SK-N-SH treated with all-trans-retinoic acid at 6 μM for 48 hours (cell line): Measurements from ENCODE around the gene KCNH2.

Experiments
- ATAC-seq: fragments of 200-7000 bp; cut with Tn5 transposase; 3 replicates; pipeline ENCODE4 v1.9.1; 2020; ENCODE audit warnings: mild to moderate bottlenecking, moderate library complexity
- ARNTL ChIP-seq: fragments of 450-650 bp; formaldehyde crosslinking; IDR thresholded peaks from 2 replicates; pipeline ENCODE4 v1.5.0; 2020; ENCODE audit warnings: low read depth, mild to moderate bottlenecking, moderate library complexity, borderline replicate concordance
- BACH2 ChIP-seq: fragments of 250-450 bp; sonication (Bioruptor Pico); IDR thresholded peaks from 2 replicates; pipeline ENCODE4 v1.9.0; 2021; ENCODE audit warnings: mild to moderate bottlenecking, borderline replicate concordance
- CSDC2 ChIP-seq: fragments of 250-450 bp; sonication (Bioruptor Pico); IDR thresholded peaks from 2 replicates; pipeline ENCODE4 v1.5.0; 2020; ENCODE audit warnings: mild to moderate bottlenecking, moderate library complexity
- CSRNP3 ChIP-seq: fragments of 250-450 bp; sonication (Bioruptor Pico); IDR thresholded peaks from 2 replicates; pipeline ENCODE4 v1.5.1; 2021; ENCODE audit warnings: mild to moderate bottlenecking, moderate library complexity
- ESRRG ChIP-seq: fragments of 250-450 bp; sonication (Bioruptor Pico); IDR thresholded peaks from 2 replicates; pipeline ENCODE4 v1.6.1; 2021; ENCODE audit warnings: mild to moderate bottlenecking
- GLIS3 ChIP-seq: fragments of 250-450 bp; sonication (Bioruptor Pico); IDR thresholded peaks from 2 replicates; pipeline ENCODE4 v1.5.0; 2020; ENCODE audit warnings: mild to moderate bottlenecking, moderate library complexity
- ISL1 ChIP-seq: fragments of 250-450 bp; sonication (Bioruptor Pico); IDR thresholded peaks from 2 replicates; pipeline ENCODE4 v2.1.2; 2022; ENCODE audit warnings: mild to moderate bottlenecking, moderate library complexity
- OSR1 ChIP-seq: fragments of 250-450 bp; sonication (Bioruptor Pico); IDR thresholded peaks from 2 replicates; pipeline ENCODE4 v1.8.0; 2022; ENCODE audit warnings: moderate library complexity, mild to moderate bottlenecking, inconsistent platforms
- PPARA ChIP-seq: fragments of 250-450 bp; sonication (Bioruptor Pico); IDR thresholded peaks from 2 replicates; pipeline ENCODE4 v1.5.0; 2020; ENCODE audit warnings: mild to moderate bottlenecking, borderline replicate concordance
- RARB ChIP-seq: fragments of 250-450 bp; sonication (Bioruptor Pico); IDR thresholded peaks from 2 replicates; pipeline ENCODE4 v1.8.0; 2021; ENCODE audit warnings: mild to moderate bottlenecking, moderate library complexity
- SNAI2 ChIP-seq: fragments of 250-450 bp; sonication (Bioruptor Pico); IDR thresholded peaks from 2 replicates; pipeline ENCODE4 v1.5.0; 2020; ENCODE audit warnings: mild to moderate bottlenecking, moderate library complexity
- TOX ChIP-seq: fragments of 250-450 bp; sonication (Bioruptor Pico); IDR thresholded peaks from 2 replicates; pipeline ENCODE4 v1.8.0; 2021; ENCODE audit warnings: mild to moderate bottlenecking, moderate library complexity, borderline replicate concordance
- ZC3H10 ChIP-seq: fragments of 250-450 bp; sonication (Bioruptor Pico); IDR thresholded peaks from 2 replicates; pipeline ENCODE4 v1.5.1; 2021; ENCODE audit warnings: mild to moderate bottlenecking, moderate library complexity
- ZFP3 ChIP-seq: fragments of 250-450 bp; sonication (Bioruptor Pico); IDR thresholded peaks from 2 replicates; pipeline ENCODE4 v1.5.0; 2020; ENCODE audit warnings: mild to moderate bottlenecking, moderate library complexity
- ZFP30 ChIP-seq: fragments of 450-650 bp; formaldehyde crosslinking; IDR thresholded peaks from 2 replicates; pipeline ENCODE4 v1.5.0; 2022; ENCODE audit warnings: mild to moderate bottlenecking, moderate library complexity
- ZNF565 ChIP-seq: fragments of 450-650 bp; formaldehyde crosslinking; conservative IDR thresholded peaks from 2 replicates; pipeline ENCODE4 v1.5.0; 2020; ENCODE audit warnings: low read depth, mild to moderate bottlenecking, moderate library complexity
- ZNF70 ChIP-seq: fragments of 450-650 bp; formaldehyde crosslinking; IDR thresholded peaks from 2 replicates; pipeline ENCODE4 v1.5.0; 2020; ENCODE audit warnings: mild to moderate bottlenecking, moderate library complexity
- TF ChIP-seq, protein P1 (sequence below): fragments of 250-450 bp; sonication (Bioruptor Pico); IDR thresholded peaks from 2 replicates; pipeline ENCODE4 v1.8.0; 2021; ENCODE audit warnings: low read depth, mild to moderate bottlenecking, moderate library complexity, borderline replicate concordance
- TF ChIP-seq, protein P2 (sequence below): fragments of 250-450 bp; sonication (Bioruptor Pico); IDR thresholded peaks from 2 replicates; pipeline ENCODE4 v1.5.1; 2020; ENCODE audit warnings: low read depth, mild to moderate bottlenecking, moderate library complexity
- TF ChIP-seq, protein P3 (sequence below): fragments of 250-450 bp; sonication (Bioruptor Pico); IDR thresholded peaks from 2 replicates; pipeline ENCODE4 v1.5.0; 2020; ENCODE audit warnings: mild to moderate bottlenecking, moderate library complexity

Gene KCNH2

DNA sequence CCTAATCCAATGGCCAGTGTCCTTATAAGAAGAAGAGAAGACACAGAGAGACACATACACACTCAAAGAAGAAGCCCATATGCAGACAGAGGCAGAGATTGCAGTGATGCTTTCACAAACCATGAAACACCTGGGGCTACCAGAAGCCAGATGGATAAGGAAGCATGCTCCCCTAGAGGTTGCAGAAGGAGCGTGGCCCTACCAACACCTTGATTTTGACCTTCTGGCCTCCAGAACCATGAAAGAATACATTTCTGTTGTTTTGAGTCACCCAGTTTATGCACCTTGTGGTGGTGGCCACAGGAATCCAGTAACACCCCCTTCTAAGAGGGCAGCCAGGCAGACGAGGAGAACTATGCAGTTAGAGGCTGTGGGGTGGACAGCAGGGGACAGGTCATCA lies 82.3 kb downstream of the KCNH2 start:
- ATAC-seq = no peak
- TF ChIP-seq, protein P1, sequence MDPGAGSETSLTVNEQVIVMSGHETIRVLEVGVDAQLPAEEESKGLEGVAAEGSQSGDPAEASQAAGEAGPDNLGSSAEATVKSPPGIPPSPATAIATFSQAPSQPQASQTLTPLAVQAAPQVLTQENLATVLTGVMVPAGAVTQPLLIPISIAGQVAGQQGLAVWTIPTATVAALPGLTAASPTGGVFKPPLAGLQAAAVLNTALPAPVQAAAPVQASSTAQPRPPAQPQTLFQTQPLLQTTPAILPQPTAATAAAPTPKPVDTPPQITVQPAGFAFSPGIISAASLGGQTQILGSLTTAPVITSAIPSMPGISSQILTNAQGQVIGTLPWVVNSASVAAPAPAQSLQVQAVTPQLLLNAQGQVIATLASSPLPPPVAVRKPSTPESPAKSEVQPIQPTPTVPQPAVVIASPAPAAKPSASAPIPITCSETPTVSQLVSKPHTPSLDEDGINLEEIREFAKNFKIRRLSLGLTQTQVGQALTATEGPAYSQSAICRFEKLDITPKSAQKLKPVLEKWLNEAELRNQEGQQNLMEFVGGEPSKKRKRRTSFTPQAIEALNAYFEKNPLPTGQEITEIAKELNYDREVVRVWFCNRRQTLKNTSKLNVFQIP (CRISPR knock-in tag) = no peak
- TF ChIP-seq GLIS3 (no peak), SNAI2 (no peak), OSR1 (CRISPR knock-in tag) (no peak), ZFP3 (CRISPR knock-in tag) (no peak), ARNTL (no peak), ZNF565 (CRISPR knock-in tag) (no peak), RARB (CRISPR knock-in tag) (no peak), CSDC2 (CRISPR knock-in tag) (no peak), ISL1 (CRISPR knock-in tag) (no peak), TOX (no peak), ZC3H10 (no peak), PPARA (CRISPR knock-in tag) (no peak), ESRRG (CRISPR knock-in tag) (no peak), ZNF70 (no peak), CSRNP3 (CRISPR knock-in tag) (no peak), BACH2 (CRISPR knock-in tag) (no peak), ZFP30 (CRISPR knock-in tag) (no peak)
- TF ChIP-seq, protein P2, sequence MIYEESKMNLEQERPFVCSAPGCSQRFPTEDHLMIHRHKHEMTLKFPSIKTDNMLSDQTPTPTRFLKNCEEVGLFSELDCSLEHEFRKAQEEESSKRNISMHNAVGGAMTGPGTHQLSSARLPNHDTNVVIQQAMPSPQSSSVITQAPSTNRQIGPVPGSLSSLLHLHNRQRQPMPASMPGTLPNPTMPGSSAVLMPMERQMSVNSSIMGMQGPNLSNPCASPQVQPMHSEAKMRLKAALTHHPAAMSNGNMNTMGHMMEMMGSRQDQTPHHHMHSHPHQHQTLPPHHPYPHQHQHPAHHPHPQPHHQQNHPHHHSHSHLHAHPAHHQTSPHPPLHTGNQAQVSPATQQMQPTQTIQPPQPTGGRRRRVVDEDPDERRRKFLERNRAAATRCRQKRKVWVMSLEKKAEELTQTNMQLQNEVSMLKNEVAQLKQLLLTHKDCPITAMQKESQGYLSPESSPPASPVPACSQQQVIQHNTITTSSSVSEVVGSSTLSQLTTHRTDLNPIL (CRISPR knock-in tag) = no peak
- TF ChIP-seq, protein P3, sequence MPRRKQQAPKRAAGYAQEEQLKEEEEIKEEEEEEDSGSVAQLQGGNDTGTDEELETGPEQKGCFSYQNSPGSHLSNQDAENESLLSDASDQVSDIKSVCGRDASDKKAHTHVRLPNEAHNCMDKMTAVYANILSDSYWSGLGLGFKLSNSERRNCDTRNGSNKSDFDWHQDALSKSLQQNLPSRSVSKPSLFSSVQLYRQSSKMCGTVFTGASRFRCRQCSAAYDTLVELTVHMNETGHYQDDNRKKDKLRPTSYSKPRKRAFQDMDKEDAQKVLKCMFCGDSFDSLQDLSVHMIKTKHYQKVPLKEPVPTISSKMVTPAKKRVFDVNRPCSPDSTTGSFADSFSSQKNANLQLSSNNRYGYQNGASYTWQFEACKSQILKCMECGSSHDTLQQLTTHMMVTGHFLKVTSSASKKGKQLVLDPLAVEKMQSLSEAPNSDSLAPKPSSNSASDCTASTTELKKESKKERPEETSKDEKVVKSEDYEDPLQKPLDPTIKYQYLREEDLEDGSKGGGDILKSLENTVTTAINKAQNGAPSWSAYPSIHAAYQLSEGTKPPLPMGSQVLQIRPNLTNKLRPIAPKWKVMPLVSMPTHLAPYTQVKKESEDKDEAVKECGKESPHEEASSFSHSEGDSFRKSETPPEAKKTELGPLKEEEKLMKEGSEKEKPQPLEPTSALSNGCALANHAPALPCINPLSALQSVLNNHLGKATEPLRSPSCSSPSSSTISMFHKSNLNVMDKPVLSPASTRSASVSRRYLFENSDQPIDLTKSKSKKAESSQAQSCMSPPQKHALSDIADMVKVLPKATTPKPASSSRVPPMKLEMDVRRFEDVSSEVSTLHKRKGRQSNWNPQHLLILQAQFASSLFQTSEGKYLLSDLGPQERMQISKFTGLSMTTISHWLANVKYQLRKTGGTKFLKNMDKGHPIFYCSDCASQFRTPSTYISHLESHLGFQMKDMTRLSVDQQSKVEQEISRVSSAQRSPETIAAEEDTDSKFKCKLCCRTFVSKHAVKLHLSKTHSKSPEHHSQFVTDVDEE = no peak
